Mesenteric fat pad (tissue), 1 donor: ENCODE data around the gene CPNE8. TPM values are rescaled to one million over a fixed set of nuclear protein-coding genes. Genes with fewer than 3 reads are reported as not detected.

Experiments used
- DNase-seq: peaks from one replicate; pipeline ENCODE4 v3.0.0-alpha.2; 2020; ENCODE audit warnings: low spot score
- total RNA-seq: library from RNA; stranded (reverse); fragmentation: NEBNext Ultra II Directional; extraction: Animal tissue kit (Norgen Biotek cat#: 25700); gene quantifications from one replicate; pipeline ENCODE4 v1.2.1, GENCODE V29; 2021
- donor health status: DM: yes; HTN: yes; CAD: no.

Gene CPNE8
- total RNA-seq, 1 donor from 2014 or later = 34.0 TPM

- DNase-seq = no peak
Observed at GRCh38 chr12:38838056-38838850, 67.1 kb downstream of the CPNE8 start.

- DNase-seq = no peak
Observed at GRCh38 chr12:38831715-38832114, 73.7 kb downstream of the CPNE8 start.

GRCh38 chr12:38825006-38825405, 80.4 kb downstream of the CPNE8 start:
- DNase-seq = no peak

GRCh38 chr12:38823738-38824137, 81.7 kb downstream of the CPNE8 start:
- DNase-seq = no peak

GRCh38 chr12:38823314-38823713, 82.1 kb downstream of the CPNE8 start:
- no peak for DNase-seq

GRCh38 chr12:38817942-38818341, 87.4 kb downstream of the CPNE8 start:
- DNase-seq = no peak

- DNase-seq = no peak
Observed at GRCh38 chr12:38813923-38814322, 91.5 kb downstream of the CPNE8 start.

GRCh38 chr12:38811814-38812356, 93.5 kb downstream of the CPNE8 start:
- no peak for DNase-seq

GRCh38 chr12:38809832-38810231, 95.6 kb downstream of the CPNE8 start:
- DNase-seq = no peak

GRCh38 chr12:38788106-38788505, 117.3 kb downstream of the CPNE8 start:
- no peak for DNase-seq

- DNase-seq = no peak
Observed at GRCh38 chr12:38785381-38785780, 120.0 kb downstream of the CPNE8 start.

GRCh38 chr12:38783304-38783703, 122.1 kb downstream of the CPNE8 start:
- no peak for DNase-seq

- DNase-seq = no peak
Observed at GRCh38 chr12:38782359-38782758, 123.0 kb downstream of the CPNE8 start.

GRCh38 chr12:38776647-38777046, 128.7 kb downstream of the CPNE8 start:
- no peak for DNase-seq

GRCh38 chr12:38775457-38775856, 129.9 kb downstream of the CPNE8 start:
- no peak for DNase-seq

GRCh38 chr12:38772437-38772836, 133.0 kb downstream of the CPNE8 start:
- DNase-seq = no peak

GRCh38 chr12:38771871-38772270, 133.5 kb downstream of the CPNE8 start:
- no peak for DNase-seq

- DNase-seq = no peak
Observed at GRCh38 chr12:38761636-38762342, 143.6 kb downstream of the CPNE8 start.

GRCh38 chr12:38761111-38761510, 144.3 kb downstream of the CPNE8 start:
- DNase-seq = no peak

- DNase-seq = no peak
Observed at GRCh38 chr12:38759621-38760020, 145.8 kb downstream of the CPNE8 start.

- no peak for DNase-seq
Observed at GRCh38 chr12:38746744-38747143, 158.6 kb downstream of the CPNE8 start.

- DNase-seq = no peak
Observed at GRCh38 chr12:38745601-38746000, 159.8 kb downstream of the CPNE8 start.
